ENCODE data around the gene ASAP3. TPM values are rescaled to one million over a fixed set of nuclear protein-coding genes. Genes with fewer than 3 reads are reported as not detected.
"Not testable (repeated sequence)": the region's sequence is repeated elsewhere in the genome, so short reads cannot be mapped to it uniquely, and the experiment has no call there.

ASAP3 gene
- total RNA-seq, 1 experiment from 2014 or later: 17.6 TPM

DNA sequence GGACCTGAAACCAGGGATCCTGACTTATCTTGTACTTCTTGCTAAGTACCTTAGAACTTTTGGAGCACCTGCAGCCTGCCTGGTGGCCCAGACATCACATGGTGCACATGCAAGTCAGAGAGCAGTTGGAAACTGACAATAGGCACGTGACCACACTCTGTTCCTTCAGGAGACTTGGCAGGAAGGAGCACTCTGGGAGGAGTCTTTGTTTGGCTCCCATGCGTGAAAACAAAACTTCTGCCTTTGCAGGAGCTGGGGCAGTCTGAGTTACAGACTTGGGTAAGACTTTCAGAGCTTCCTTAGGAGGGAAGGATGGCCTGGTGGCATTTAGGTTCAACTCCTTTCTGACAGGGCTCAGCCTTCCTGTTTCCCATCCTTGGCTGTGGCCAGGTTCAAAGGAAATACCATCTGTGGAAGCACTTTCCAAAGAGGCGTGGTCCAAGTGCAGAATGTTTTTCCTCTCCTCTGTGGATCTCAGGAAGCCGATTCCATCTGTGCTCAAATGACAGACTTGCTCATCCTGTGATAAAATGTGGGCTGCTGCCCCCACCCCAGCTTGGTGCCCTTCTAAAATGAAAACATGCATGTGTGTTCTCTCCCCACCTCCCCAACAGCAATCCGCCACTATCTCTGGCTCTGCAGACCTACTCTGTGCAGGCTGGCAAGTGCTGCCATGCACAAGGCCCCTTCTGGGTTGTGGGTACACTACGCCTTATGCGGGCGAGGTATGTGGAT lies 100.2 kb downstream of the ASAP3 start:
- no peak for DNase-seq
- Histone ChIP-seq H3F3A (ENCODE audit: insufficient read depth, low read depth) (peaks cover 12% of the 10 kb centered on the region; the same call in 1 of the 2 replicates), H3K4me1 (replicated peaks; ENCODE audit: insufficient read depth) (peaks cover 6% of the 10 kb centered on the region; the same call in 1 of the 2 replicates), H3K9me2 (ENCODE audit: insufficient read depth) (no peaks in the 10 kb centered on the region), H3K79me2 (ENCODE audit: low read depth) (no peaks in the 10 kb centered on the region), H2AFZ (no peak overlapping the region), H3K27me3 (ENCODE audit: insufficient read depth, low read depth) (no peaks in the 10 kb centered on the region), H4K20me1 (ENCODE audit: insufficient read depth) (no peaks in the 10 kb centered on the region), H3K9me3 (ENCODE audit: insufficient read depth, low read depth) (no peaks in the 10 kb centered on the region), H3K27ac (no peak overlapping the region), H3K4me2 (no peak overlapping the region), H3K36me3 (ENCODE audit: low read depth) (no peaks in the 10 kb centered on the region), H3K4me3 (no peak overlapping the region)
- TF ChIP-seq, protein P1, sequence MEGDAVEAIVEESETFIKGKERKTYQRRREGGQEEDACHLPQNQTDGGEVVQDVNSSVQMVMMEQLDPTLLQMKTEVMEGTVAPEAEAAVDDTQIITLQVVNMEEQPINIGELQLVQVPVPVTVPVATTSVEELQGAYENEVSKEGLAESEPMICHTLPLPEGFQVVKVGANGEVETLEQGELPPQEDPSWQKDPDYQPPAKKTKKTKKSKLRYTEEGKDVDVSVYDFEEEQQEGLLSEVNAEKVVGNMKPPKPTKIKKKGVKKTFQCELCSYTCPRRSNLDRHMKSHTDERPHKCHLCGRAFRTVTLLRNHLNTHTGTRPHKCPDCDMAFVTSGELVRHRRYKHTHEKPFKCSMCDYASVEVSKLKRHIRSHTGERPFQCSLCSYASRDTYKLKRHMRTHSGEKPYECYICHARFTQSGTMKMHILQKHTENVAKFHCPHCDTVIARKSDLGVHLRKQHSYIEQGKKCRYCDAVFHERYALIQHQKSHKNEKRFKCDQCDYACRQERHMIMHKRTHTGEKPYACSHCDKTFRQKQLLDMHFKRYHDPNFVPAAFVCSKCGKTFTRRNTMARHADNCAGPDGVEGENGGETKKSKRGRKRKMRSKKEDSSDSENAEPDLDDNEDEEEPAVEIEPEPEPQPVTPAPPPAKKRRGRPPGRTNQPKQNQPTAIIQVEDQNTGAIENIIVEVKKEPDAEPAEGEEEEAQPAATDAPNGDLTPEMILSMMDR (conservative IDR thresholded peaks at IDR 0.05): no peak
- no peak for TF ChIP-seq EZH2 (IDR thresholded peaks at IDR 0.05; ENCODE audit: low read depth)
- intact Hi-C loops (cut with micrococcal nuclease; ENCODE audit: unreplicated experiment): no loop called here
- POLR2A ChIA-PET (ENCODE audit: unreplicated experiment): no interaction called here
- CTCF ChIA-PET: interaction anchor here (0.7 kb wide), 1 partner anchor 284 kb away, joined by 9 read pairs; no protein-coding TSS in a partner anchor
- no TSS peak for BruUV-seq (replicated peaks)

DNA sequence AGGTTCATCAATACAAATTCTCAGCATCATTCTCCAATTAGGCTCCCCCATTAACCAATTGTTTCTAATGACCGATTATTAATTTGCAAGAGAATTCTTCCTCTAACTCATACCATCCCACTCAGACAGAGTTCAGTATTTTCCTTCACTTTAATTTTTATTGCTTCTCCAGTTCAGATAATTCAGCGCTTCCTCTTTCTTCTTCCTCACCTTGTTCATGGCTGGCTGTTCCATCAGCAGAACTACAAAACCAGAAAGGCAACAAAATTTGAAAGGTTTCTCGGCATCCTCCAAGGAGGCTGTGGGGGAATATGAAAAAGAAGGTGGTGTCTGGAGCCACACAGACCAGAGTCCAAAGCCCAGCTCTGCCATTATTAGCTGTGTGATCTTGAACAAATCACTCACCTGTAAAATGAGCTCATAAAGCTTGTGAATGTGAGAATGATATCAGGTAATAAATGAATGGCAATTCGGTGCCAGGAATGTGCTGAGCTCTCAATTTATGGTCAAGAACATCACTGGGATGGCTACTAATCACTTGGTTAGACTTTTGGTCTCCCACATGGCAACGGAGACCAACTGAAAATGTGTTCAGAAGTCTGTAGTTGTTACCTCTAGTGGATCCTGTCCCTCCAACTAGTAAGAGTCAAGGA lies 102.6 kb downstream of the ASAP3 start:
- TF ChIP-seq EZH2 (IDR thresholded peaks at IDR 0.05; ENCODE audit: low read depth): no peak
- TF ChIP-seq, protein P1 (conservative IDR thresholded peaks at IDR 0.05): no peak
- no peak for DNase-seq
- Histone ChIP-seq H3K27ac (no peak overlapping the region), H3K9me3 (ENCODE audit: insufficient read depth, low read depth) (no peaks in the 10 kb centered on the region), H3K4me1 (replicated peaks; ENCODE audit: insufficient read depth) (peaks cover 14% of the 10 kb centered on the region), H3F3A (ENCODE audit: insufficient read depth, low read depth) (peaks cover 32% of the 10 kb centered on the region), H3K9me2 (ENCODE audit: insufficient read depth) (no peaks in the 10 kb centered on the region), H3K79me2 (ENCODE audit: low read depth) (no peaks in the 10 kb centered on the region), H3K27me3 (ENCODE audit: insufficient read depth, low read depth) (no peaks in the 10 kb centered on the region), H3K4me2 (no peak overlapping the region), H3K4me3 (no peak overlapping the region), H4K20me1 (ENCODE audit: insufficient read depth) (no peaks in the 10 kb centered on the region), H3K36me3 (ENCODE audit: low read depth) (no peaks in the 10 kb centered on the region), H2AFZ (no peak overlapping the region)
- CTCF ChIA-PET: no interaction called here
- POLR2A ChIA-PET (ENCODE audit: unreplicated experiment): interaction anchor here (0.6 kb wide), 1 partner anchor 306 kb away, joined by 4 read pairs; no protein-coding TSS in a partner anchor
- intact Hi-C loops (cut with micrococcal nuclease; ENCODE audit: unreplicated experiment): no loop called here
- no TSS peak for BruUV-seq (replicated peaks)

- POLR2A ChIA-PET (ENCODE audit: unreplicated experiment): no interaction called here
- Histone ChIP-seq H3K4me3 (no peak overlapping the region), H3K79me2 (ENCODE audit: low read depth) (no peaks in the 10 kb centered on the region), H3K9me2 (ENCODE audit: insufficient read depth) (no peaks in the 10 kb centered on the region), H3K4me2 (no peak overlapping the region), H3K9me3 (ENCODE audit: insufficient read depth, low read depth) (no peaks in the 10 kb centered on the region), H3K27ac (no peak overlapping the region), H4K20me1 (ENCODE audit: insufficient read depth) (no peaks in the 10 kb centered on the region), H2AFZ (no peak overlapping the region), H3K4me1 (replicated peaks; ENCODE audit: insufficient read depth) (peaks cover 14% of the 10 kb centered on the region), H3F3A (ENCODE audit: insufficient read depth, low read depth) (peaks cover 32% of the 10 kb centered on the region), H3K27me3 (ENCODE audit: insufficient read depth, low read depth) (no peaks in the 10 kb centered on the region), H3K36me3 (ENCODE audit: low read depth) (no peaks in the 10 kb centered on the region)
- BruUV-seq (replicated peaks): no TSS peak
- CTCF ChIA-PET: no interaction called here
- no peak for TF ChIP-seq EZH2 (IDR thresholded peaks at IDR 0.05; ENCODE audit: low read depth)
- TF ChIP-seq, protein P1 (conservative IDR thresholded peaks at IDR 0.05): no peak
- no peak for DNase-seq
- intact Hi-C loops (cut with micrococcal nuclease; ENCODE audit: unreplicated experiment): no loop called here
Observed at GRCh38 chr1:23380719-23381118, 103.3 kb downstream of the ASAP3 start.

DNA sequence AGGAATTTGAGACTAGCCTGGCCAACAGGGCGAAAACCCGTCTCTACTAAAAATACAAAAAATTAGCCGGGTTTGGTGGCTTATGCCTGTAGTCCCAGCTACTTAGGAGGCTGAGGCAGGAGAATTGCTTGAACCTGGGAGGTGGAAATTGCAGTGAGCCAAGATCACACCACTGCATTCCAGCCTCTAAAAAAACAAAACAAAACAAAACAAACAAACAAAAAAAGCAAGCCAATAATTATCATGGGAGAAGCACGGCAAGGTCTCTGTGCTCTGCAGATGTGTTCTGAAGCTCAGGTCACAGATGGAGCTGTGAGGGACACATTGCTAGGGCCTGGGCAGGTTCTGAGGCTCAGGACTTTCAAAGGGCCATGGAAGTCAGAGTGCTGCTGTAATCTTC lies 103.7 kb downstream of the ASAP3 start:
- H3K4me2 ChIP-seq; H3K27ac ChIP-seq; H3K9me2 ChIP-seq (ENCODE audit: insufficient read depth); H3K36me3 ChIP-seq (ENCODE audit: low read depth); POLR2A ChIA-PET (ENCODE audit: unreplicated experiment); DNase-seq; H3K27me3 ChIP-seq (ENCODE audit: insufficient read depth, low read depth); H3K79me2 ChIP-seq (ENCODE audit: low read depth); CTCF ChIA-PET; intact Hi-C loops (cut with micrococcal nuclease; ENCODE audit: unreplicated experiment); H3K9me3 ChIP-seq (ENCODE audit: insufficient read depth, low read depth); H4K20me1 ChIP-seq (ENCODE audit: insufficient read depth); H2AFZ ChIP-seq; BruUV-seq (replicated peaks); H3K4me3 ChIP-seq: not testable (repeated sequence)
- Histone ChIP-seq H3K4me1 (replicated peaks; ENCODE audit: insufficient read depth) (peaks cover 13% of the 10 kb centered on the region), H3F3A (ENCODE audit: insufficient read depth, low read depth) (peaks cover 31% of the 10 kb centered on the region)
